Loucy (cell line): ENCODE measurements around the gene SUSD3.
"Not testable (repeated sequence)": the region's sequence is repeated elsewhere in the genome, so short reads cannot be mapped to it uniquely, and the experiment has no call there.

ENCODE experiments used
- H2AFZ ChIP-seq: fragments of 200-600 bp; sonication (generic); 2 replicates; pipeline ENCODE4 v1.6.0; 2016; ENCODE audit warnings: antibody characterized with exemption, mild to moderate bottlenecking, low read length, moderate library complexity
- H3F3A ChIP-seq: fragments of 200-600 bp; 2 replicates; pipeline ENCODE4 v1.6.0; 2016; ENCODE audit warnings: antibody characterized with exemption, low read depth, mild to moderate bottlenecking
- H3K27me3 ChIP-seq: fragments of 200-600 bp; sonication (generic); 2 replicates; pipeline ENCODE4 v1.6.1; 2014; ENCODE audit warnings: low read length, mild to moderate bottlenecking; ENCODE audit not compliant: insufficient read depth, poor library complexity, severe bottlenecking
- H3K36me3 ChIP-seq: fragments of 200-600 bp; sonication (generic); 2 replicates; pipeline ENCODE4 v1.6.1; 2016; ENCODE audit warnings: low read length; ENCODE audit not compliant: insufficient read depth
- H3K4me1 ChIP-seq: fragments of 200-600 bp; sonication (generic); 2 replicates; pipeline ENCODE4 v1.5.1; 2014; ENCODE audit warnings: low read length, mild to moderate bottlenecking; ENCODE audit not compliant: insufficient read depth, poor library complexity, severe bottlenecking
- H3K4me2 ChIP-seq: fragments of 200-600 bp; sonication (generic); 2 replicates; pipeline ENCODE4 v1.6.0; 2014; ENCODE audit warnings: antibody characterized with exemption, low read length, low read depth, mild to moderate bottlenecking; ENCODE audit not compliant: poor library complexity, severe bottlenecking
- H3K4me3 ChIP-seq: fragments of 200-600 bp; sonication (generic); 2 replicates; pipeline ENCODE4 v1.5.1; 2014; ENCODE audit warnings: low read length, mild to moderate bottlenecking, mixed read lengths; ENCODE audit not compliant: poor library complexity, severe bottlenecking
- H3K79me2 ChIP-seq: fragments of 200-600 bp; sonication (generic); 2 replicates; pipeline ENCODE4 v1.6.1; 2014; ENCODE audit warnings: low read length; ENCODE audit not compliant: insufficient read depth
- H3K9ac ChIP-seq: fragments of 200-600 bp; sonication (generic); 2 replicates; pipeline ENCODE4 v1.6.0; 2014; ENCODE audit warnings: mild to moderate bottlenecking, low read depth, low read length, moderate library complexity; ENCODE audit not compliant: poor library complexity, severe bottlenecking
- H3K9me2 ChIP-seq: fragments of 200-600 bp; sonication (generic); replicated peaks from 2 replicates; pipeline ENCODE4 v1.6.1; 2016; ENCODE audit warnings: low read depth, low read length, mixed read lengths
- H3K9me3 ChIP-seq: fragments of 200-600 bp; sonication (generic); 2 replicates; pipeline ENCODE4 v1.6.1; 2014; ENCODE audit warnings: mild to moderate bottlenecking, antibody characterized with exemption, low read length, low read depth; ENCODE audit not compliant: insufficient read depth
- H4K20me1 ChIP-seq: fragments of 200-600 bp; sonication (generic); 2 replicates; pipeline ENCODE4 v1.6.0; 2014; ENCODE audit warnings: antibody characterized with exemption, low read length, mild to moderate bottlenecking; ENCODE audit not compliant: insufficient read depth, poor library complexity, severe bottlenecking
- EZH2phosphoT487 ChIP-seq: fragments of 200-600 bp; IDR thresholded peaks from 2 replicates; pipeline ENCODE4 v1.6.1; 2018; ENCODE audit warnings: antibody characterized with exemption, mild to moderate bottlenecking, moderate library complexity, borderline replicate concordance
- TF ChIP-seq, protein P1 (sequence below): fragments of 200-600 bp; sonication (generic); conservative IDR thresholded peaks from 2 replicates; pipeline ENCODE4 v1.5.1; 2014; ENCODE audit warnings: mild to moderate bottlenecking, antibody characterized with exemption, low read length

Gene SUSD3

DNA sequence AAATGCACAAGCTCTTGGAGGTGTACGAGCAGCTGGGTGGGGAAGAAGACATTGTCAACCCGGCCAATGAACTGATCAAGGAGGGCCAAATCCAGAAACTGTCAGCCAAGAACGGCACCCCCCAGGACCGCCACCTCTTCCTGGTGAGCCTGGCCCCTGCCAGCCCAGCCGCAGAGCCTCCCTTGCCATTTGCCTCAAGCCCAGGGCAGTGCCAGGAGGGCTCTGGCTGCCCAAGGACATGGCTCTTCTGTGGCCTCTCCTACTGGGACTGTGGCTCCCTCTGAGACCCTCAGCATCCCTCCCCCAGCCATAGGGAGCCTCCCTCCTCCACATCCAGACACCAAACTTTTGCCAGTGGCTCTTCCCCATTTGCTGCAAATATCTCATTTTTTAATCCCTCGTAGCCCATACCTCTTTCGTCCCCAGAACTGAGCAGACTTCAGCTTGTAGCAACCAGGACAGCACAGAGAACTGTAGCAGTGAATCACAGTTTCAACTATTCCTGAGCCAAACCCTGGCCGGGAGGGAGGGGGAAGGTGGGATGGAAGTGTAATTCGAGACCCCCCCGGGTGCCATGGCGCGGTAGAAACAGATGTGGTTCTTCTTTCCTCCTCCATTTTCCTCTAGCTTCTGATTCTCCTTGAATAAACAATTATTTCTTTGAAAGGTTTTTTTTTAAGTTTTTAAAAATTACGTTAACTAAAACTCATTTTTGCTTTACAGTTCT lies 44.5 kb upstream of the SUSD3 start:
- H3F3A ChIP-seq = no peaks in the 10 kb centered on the region
- no peak overlapping the region for H3K4me3 ChIP-seq
- H3K9ac ChIP-seq = no peak overlapping the region
- H3K36me3 ChIP-seq = peaks cover 72% of the 10 kb centered on the region; the same call in 1 of the 2 replicates
- no peaks in the 10 kb centered on the region for H3K9me2 ChIP-seq
- TF ChIP-seq EZH2phosphoT487 = no peak
- TF ChIP-seq, protein P1, sequence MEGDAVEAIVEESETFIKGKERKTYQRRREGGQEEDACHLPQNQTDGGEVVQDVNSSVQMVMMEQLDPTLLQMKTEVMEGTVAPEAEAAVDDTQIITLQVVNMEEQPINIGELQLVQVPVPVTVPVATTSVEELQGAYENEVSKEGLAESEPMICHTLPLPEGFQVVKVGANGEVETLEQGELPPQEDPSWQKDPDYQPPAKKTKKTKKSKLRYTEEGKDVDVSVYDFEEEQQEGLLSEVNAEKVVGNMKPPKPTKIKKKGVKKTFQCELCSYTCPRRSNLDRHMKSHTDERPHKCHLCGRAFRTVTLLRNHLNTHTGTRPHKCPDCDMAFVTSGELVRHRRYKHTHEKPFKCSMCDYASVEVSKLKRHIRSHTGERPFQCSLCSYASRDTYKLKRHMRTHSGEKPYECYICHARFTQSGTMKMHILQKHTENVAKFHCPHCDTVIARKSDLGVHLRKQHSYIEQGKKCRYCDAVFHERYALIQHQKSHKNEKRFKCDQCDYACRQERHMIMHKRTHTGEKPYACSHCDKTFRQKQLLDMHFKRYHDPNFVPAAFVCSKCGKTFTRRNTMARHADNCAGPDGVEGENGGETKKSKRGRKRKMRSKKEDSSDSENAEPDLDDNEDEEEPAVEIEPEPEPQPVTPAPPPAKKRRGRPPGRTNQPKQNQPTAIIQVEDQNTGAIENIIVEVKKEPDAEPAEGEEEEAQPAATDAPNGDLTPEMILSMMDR = no peak
- no peak overlapping the region for H3K4me2 ChIP-seq
- no peaks in the 10 kb centered on the region for H3K79me2 ChIP-seq
- no peak overlapping the region for H2AFZ ChIP-seq
- H3K27me3 ChIP-seq = no peaks in the 10 kb centered on the region
- no peaks in the 10 kb centered on the region for H3K4me1 ChIP-seq
- H4K20me1 ChIP-seq = no peaks in the 10 kb centered on the region
- no peaks in the 10 kb centered on the region for H3K9me3 ChIP-seq

DNA sequence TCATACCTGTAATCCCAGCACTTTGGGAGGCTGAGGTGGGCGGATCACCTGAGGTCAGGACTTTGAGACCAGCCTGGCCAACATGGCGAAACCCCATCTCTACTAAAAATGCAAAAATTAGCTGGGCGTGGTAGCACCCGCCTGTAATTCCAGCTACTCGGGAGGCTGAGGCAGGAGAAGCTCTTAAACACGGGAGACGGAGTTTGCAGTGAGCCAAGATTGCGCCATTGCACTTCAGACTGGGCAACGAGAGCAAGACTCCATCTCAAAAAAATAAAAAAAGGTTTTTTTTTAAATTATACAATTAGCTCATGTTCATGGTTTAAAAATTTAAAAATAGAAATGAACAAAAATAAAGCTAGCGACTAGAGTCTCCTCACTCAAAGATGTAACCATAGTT lies 43.3 kb upstream of the SUSD3 start:
- H3K9me2 ChIP-seq, H3K4me2 ChIP-seq, H3K9me3 ChIP-seq, H3K79me2 ChIP-seq, H2AFZ ChIP-seq, H3K4me1 ChIP-seq, H3F3A ChIP-seq, H3K27me3 ChIP-seq, H3K9ac ChIP-seq, H3K4me3 ChIP-seq, H4K20me1 ChIP-seq: not testable (repeated sequence)
- H3K36me3 ChIP-seq = peaks cover 72% of the 10 kb centered on the region; the same call in 1 of the 2 replicates

DNA sequence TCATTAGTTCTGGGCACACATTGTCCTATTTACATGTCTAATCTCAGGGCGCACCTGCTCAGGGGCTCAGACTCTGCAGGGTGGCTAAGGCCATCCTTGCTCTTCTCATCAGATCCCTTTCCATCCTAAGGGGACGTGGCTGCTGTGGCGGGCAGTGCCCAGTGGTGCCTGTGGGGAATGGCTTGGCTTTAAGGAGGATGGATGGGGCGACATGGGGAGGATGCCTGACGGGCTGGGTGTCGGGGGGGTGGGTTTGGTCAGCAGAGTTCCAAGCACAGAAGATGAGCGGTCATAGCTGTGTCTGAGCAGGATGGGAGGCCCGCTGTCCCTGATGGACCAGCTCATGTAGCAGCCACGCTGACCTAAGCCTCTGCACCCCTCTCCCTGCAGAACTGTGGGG lies 40.9 kb upstream of the SUSD3 start:
- peaks cover 88% of the 10 kb centered on the region; the same call in 1 of the 2 replicates for H3K36me3 ChIP-seq
- no peak overlapping the region for H3K4me3 ChIP-seq
- no peaks in the 10 kb centered on the region for H4K20me1 ChIP-seq
- no peaks in the 10 kb centered on the region for H3F3A ChIP-seq
- H3K9me3 ChIP-seq = no peaks in the 10 kb centered on the region
- no peaks in the 10 kb centered on the region for H3K27me3 ChIP-seq
- H3K9me2 ChIP-seq = no peaks in the 10 kb centered on the region
- no peaks in the 10 kb centered on the region for H3K79me2 ChIP-seq
- H3K4me1 ChIP-seq = peaks cover 9% of the 10 kb centered on the region
- no peak for TF ChIP-seq EZH2phosphoT487
- TF ChIP-seq, protein P1 = no peak
- H3K4me2 ChIP-seq = no peak overlapping the region
- H3K9ac ChIP-seq = no peak overlapping the region
- H2AFZ ChIP-seq = no peak overlapping the region

DNA sequence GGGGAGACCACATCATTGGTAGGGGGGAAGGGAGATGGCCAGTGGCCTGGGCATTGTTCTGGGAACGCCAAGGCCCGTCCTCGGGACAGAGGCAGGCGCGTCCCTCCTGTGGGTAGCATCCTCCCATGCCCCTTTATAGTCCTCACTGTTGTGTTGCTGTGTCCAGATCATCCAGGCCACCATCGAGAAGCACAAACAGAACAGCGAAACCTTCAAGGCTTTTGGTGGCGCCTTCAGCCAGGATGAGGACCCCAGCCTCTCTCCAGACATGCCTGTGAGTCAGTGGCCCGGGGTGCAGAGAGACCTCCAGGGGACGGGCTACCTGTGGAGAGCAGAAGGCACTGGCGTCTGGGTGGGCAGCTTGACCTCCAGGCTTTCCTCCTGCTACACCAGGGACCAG lies 38.4 kb upstream of the SUSD3 start:
- no peaks in the 10 kb centered on the region for H3K9me3 ChIP-seq
- no peaks in the 10 kb centered on the region for H3K79me2 ChIP-seq
- H3K36me3 ChIP-seq = peaks cover 79% of the 10 kb centered on the region; the same call in 1 of the 2 replicates
- H3K4me2 ChIP-seq = no peak overlapping the region
- no peaks in the 10 kb centered on the region for H3F3A ChIP-seq
- H3K4me1 ChIP-seq = peaks cover 11% of the 10 kb centered on the region
- no peak for TF ChIP-seq EZH2phosphoT487
- TF ChIP-seq, protein P1 = no peak
- H2AFZ ChIP-seq = no peak overlapping the region
- H4K20me1 ChIP-seq = no peaks in the 10 kb centered on the region
- H3K4me3 ChIP-seq = no peak overlapping the region
- no peaks in the 10 kb centered on the region for H3K27me3 ChIP-seq
- no peaks in the 10 kb centered on the region for H3K9me2 ChIP-seq
- H3K9ac ChIP-seq = no peak overlapping the region
